Esophagus squamous epithelium (tissue), 5 donors: ENCODE results near the gene LRCH4. TPM values are rescaled to one million over a fixed set of nuclear protein-coding genes. Genes with fewer than 3 reads are reported as not detected.
"Not testable (repeated sequence)": the region's sequence is repeated elsewhere in the genome, so short reads cannot be mapped to it uniquely, and the experiment has no call there.

Experiments used
- DNase-seq: peaks from one replicate; lab custom pipeline; 2025; lab: John Stamatoyannopoulos, UW
- H3K27ac ChIP-seq, 4 donors: fragments of 200-600 bp; sonication (generic); one replicate each; pipeline ENCODE4 v1.5.1; 2016 to 2019; ENCODE audit warnings: mild to moderate bottlenecking in 1 of 4
- H3K27me3 ChIP-seq, 4 donors: fragments of 200-600 bp; sonication (generic); 1 replicate in 3 of 4; 2 replicates in 1 of 4; pipeline versions ENCODE4 v1.5.1 to v1.6.0; 2017 to 2021; ENCODE audit warnings: antibody characterized with exemption in 1 of 4
- H3K36me3 ChIP-seq, 3 donors: fragments of 200-600 bp; sonication (generic); one replicate each; pipeline ENCODE4 v1.5.1; 2016 to 2019
- H3K4me1 ChIP-seq, 3 donors: fragments of 200-600 bp; sonication (generic); one replicate each; pipeline ENCODE4 v1.5.1; 2017 to 2019
- H3K4me3 ChIP-seq, 4 donors: fragments of 200-600 bp; sonication (generic); 1 replicate in 3 of 4; 2 replicates in 1 of 4; pipeline ENCODE4 v1.5.1; 2016 to 2019; ENCODE audit warnings: mild to moderate bottlenecking in 2 of 4, moderate library complexity in 1 of 4
- H3K9me3 ChIP-seq, 3 donors: fragments of 200-600 bp; sonication (generic); one replicate each; pipeline ENCODE4 v1.5.1; 2016 to 2019
- WGBS, 2 donors: methylation state at CpG; one replicate each; pipeline ENCODE4 v1.1.5; 2018; 5-methylcytosine and 5-hydroxymethylcytosine counted together
- intact Hi-C: fragments of 100-400 bp; cut with DNase I; formaldehyde crosslinking; loops from one replicate; pipeline ENCODE4 v1.15.0; 2022
- small RNA-seq, 4 donors: library from RNA; depleted of rRNA; stranded (forward); fragments of <200 nt; gene quantifications; one replicate each; pipeline ENCODE3, GENCODE V24; 2016
- total RNA-seq, 4 donors: library from RNA; depleted of rRNA; stranded (reverse); fragments of >200 nt; gene quantifications; one replicate each; pipeline ENCODE4 v1.1.0, GENCODE V29; 2016
- TF ChIP-seq, protein P1 (sequence below), 6 experiments: fragments of 450-650 bp in 4 of 6; fragments of 200-600 bp in 2 of 6; sonication (generic) in 2 of 6; IDR thresholded peaks; one replicate each; pipeline ENCODE4 v1.5.1; 2016 to 2019; ENCODE audit warnings: antibody characterized with exemption in 6 of 6, mild to moderate bottlenecking in 4 of 6, moderate library complexity in 4 of 6
- donor health status: DM: yes; HTN: yes; CAD: no.

LRCH4 gene
- total RNA-seq, 4 donors from 2014 or later: 50.1 to 84.0 (median 70.4) TPM

DNA sequence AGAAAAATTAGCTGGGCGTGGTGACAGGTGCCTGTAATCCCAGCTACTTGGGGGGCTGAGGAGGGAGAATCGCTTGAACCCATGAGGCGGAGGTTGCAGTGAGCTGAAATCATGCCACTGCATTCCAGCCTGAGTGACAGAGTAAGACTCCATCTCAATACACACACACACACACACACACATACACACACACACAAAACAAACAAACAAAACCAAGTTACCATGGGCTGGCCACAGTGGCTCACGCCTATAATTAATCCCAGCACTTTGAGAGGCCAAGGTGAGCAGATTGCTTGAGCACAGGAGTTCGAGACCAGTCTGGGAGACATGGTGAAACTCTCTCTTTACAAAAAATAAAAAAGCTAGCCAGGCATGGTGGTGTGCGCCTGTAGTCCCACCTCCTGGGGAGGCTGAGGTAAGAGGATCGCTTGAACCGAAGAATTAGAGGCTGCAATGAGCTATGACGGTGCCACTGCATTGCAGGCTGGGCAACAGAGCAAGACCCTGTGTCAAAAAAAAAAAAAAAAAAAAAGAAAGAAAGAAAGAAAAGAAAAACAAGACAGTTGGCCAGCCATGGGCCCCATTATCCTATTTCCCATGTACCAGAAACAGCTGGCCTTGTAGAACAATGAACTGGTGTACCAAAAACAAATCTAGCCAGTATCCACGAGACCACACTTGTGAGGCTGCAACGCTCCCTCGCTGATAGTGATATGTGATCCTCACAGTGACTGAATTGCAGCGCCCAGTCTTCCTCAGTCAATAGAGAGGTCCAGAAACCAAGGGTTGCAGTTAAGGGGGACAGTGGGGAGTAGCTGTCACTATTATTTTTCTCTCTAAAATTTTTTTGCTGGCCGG lies 53.5 kb downstream of the LRCH4 start:
- Histone ChIP-seq H3K4me1 (no peaks in the 10 kb centered on the region), H3K27me3 (peaks cover 0 to 6% (median 0%) of the 10 kb centered on the region in 4 donors), H3K9me3 (no peaks in the 10 kb centered on the region), H3K36me3 (no peaks in the 10 kb centered on the region), H3K4me3 (no peak overlapping the region), H3K27ac (no peak overlapping the region)
- TF ChIP-seq, protein P1, sequence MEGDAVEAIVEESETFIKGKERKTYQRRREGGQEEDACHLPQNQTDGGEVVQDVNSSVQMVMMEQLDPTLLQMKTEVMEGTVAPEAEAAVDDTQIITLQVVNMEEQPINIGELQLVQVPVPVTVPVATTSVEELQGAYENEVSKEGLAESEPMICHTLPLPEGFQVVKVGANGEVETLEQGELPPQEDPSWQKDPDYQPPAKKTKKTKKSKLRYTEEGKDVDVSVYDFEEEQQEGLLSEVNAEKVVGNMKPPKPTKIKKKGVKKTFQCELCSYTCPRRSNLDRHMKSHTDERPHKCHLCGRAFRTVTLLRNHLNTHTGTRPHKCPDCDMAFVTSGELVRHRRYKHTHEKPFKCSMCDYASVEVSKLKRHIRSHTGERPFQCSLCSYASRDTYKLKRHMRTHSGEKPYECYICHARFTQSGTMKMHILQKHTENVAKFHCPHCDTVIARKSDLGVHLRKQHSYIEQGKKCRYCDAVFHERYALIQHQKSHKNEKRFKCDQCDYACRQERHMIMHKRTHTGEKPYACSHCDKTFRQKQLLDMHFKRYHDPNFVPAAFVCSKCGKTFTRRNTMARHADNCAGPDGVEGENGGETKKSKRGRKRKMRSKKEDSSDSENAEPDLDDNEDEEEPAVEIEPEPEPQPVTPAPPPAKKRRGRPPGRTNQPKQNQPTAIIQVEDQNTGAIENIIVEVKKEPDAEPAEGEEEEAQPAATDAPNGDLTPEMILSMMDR (IDR thresholded peaks at IDR 0.05): no peak
- intact Hi-C loops: no loop called here
- 77 to 86% methylated on average over 12 to 13 of the region's 14 CpGs for WGBS, 2 donors
- DNase-seq: no peak

DNA sequence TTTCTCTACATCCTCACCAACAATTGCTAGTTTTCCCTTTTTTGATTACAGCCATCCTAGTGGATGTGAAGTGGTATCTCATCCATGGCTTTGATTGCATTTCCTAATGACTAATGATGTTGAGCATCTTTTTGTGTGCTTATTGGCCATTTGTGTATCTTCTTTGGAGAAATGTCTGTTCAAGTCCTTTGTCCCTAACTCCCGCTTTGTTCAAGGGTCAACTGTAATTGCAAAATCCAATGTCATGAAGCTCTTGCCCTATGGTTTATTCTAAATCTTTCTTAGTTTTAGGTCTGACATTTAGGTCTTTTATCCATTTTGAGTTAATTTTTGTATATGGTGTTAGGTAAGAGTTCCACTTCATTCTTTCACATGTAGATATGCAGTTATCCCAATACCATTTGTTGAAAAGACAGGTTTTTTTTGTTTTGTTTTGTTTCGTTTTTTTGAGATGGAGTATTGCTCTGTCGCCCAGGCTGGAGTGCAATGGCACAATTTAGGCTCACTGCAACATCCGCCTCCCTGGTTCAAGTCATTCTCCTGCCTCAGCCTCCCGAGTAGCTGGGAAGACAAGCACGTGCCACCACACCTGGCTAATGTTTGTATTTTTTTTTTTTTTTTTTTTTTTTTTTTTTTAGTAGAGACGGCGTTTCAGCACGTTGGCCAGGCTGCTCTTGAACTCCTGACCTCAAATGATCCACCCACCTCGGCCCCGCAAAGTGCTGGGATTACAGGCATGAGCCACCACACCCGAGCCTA lies 57.6 kb downstream of the LRCH4 start:
- WGBS, 2 donors: 66 to 78% methylated on average over 9 to 12 of the region's 12 CpGs
- H3K4me3 ChIP-seq, H3K27ac ChIP-seq, DNase-seq, H3K9me3 ChIP-seq, H3K4me1 ChIP-seq, H3K27me3 ChIP-seq, H3K36me3 ChIP-seq, intact Hi-C loops: not testable (repeated sequence)

Small RNA genes lying within 50 kb of the gene (small RNA-seq; reads per million reads assigned to genes)
- gene RN7SL416P (0 reads per million in 4 donors), gene SAP25 (0 reads per million in 4 donors)

Other genes starting within 250 kb of the LRCH4 start
- 10 to 100 TPM; 11.1 to 38.1 (median 25.7) TPM for gene PILRB, start 228.0 kb downstream of the LRCH4 start, total RNA-seq
- gene PILRA, start 212.6 kb downstream of the LRCH4 start, total RNA-seq: 1 to 10 TPM in 2 of 4 donors, under 1 TPM in 2; 0.61 to 5.0 (median 1.1) TPM
- 1 to 10 TPM in 2 of 4 donors, under 1 TPM in 2; 0.83 to 4.2 (median 1.5) TPM for gene ZCWPW1, start 157.4 kb downstream of the LRCH4 start, total RNA-seq
- 10 to 100 TPM; 18.0 to 27.7 (median 23.4) TPM for gene MEPCE, start 156.3 kb downstream of the LRCH4 start, total RNA-seq
- 10 to 100 TPM; 18.4 to 28.2 (median 26.4) TPM for gene PPP1R35, start 149.6 kb downstream of the LRCH4 start, total RNA-seq
- not detected for gene SPACDR, start 121.9 kb downstream of the LRCH4 start, total RNA-seq
- 10 to 100 TPM; 29.2 to 65.0 (median 33.7) TPM for gene TSC22D4, start 106.9 kb downstream of the LRCH4 start, total RNA-seq
- 1 to 10 TPM in 1 of 4 donors, under 1 TPM in 2, not detected in 1; 0.31 to 1.1 (median 0.57) TPM for gene NYAP1, start 102.2 kb downstream of the LRCH4 start, total RNA-seq
- gene AGFG2, start 46.9 kb downstream of the LRCH4 start, total RNA-seq: 10 to 100 TPM; 14.5 to 49.2 (median 26.6) TPM
- 1 to 10 TPM in 1 of 4 donors, under 1 TPM in 1, not detected in 2; 0.38 to 1.8 TPM for gene SAP25, start 12.2 kb downstream of the LRCH4 start, total RNA-seq
- 1 to 10 TPM in 1 of 4 donors, under 1 TPM in 2, not detected in 1; 0.19 to 1.6 (median 0.29) TPM for gene FBXO24, start 199 bp upstream of the LRCH4 start, total RNA-seq
- 10 to 100 TPM in 2 of 4 donors, 1 to 10 TPM in 2; 4.6 to 23.8 (median 9.9) TPM for gene PCOLCE, start 16.2 kb upstream of the LRCH4 start, total RNA-seq
- 10 to 100 TPM in 3 of 4 donors, 1 to 10 TPM in 1; 7.6 to 22.4 (median 15.5) TPM for gene MOSPD3, start 26.4 kb upstream of the LRCH4 start, total RNA-seq
- gene TFR2, start 55.4 kb upstream of the LRCH4 start, total RNA-seq: 1 to 10 TPM in 1 of 4 donors, under 1 TPM in 3; 0.38 to 1.1 (median 0.84) TPM
- not detected for gene ACTL6B, start 70.3 kb upstream of the LRCH4 start, total RNA-seq
- 100 to 1,000 TPM; 186 to 306 (median 226) TPM for gene GNB2, start 87.6 kb upstream of the LRCH4 start, total RNA-seq
- 10 to 100 TPM in 3 of 4 donors, 1 to 10 TPM in 1; 8.0 to 24.2 (median 13.8) TPM for gene GIGYF1, start 108.1 kb upstream of the LRCH4 start, total RNA-seq
- gene POP7, start 120.0 kb upstream of the LRCH4 start, total RNA-seq: 10 to 100 TPM; 28.0 to 36.7 (median 30.0) TPM
- not detected for gene EPO, start 134.3 kb upstream of the LRCH4 start, total RNA-seq
- gene ZAN, start 147.5 kb upstream of the LRCH4 start, total RNA-seq: under 1 TPM in 1 of 4 donors, not detected in 3; 0.04 TPM
- gene EPHB4, start 241.4 kb upstream of the LRCH4 start, total RNA-seq: 10 to 100 TPM; 29.1 to 55.0 (median 36.5) TPM